Measurements from ENCODE around the gene XPR1.

Gene XPR1

GRCh38 chr1:180939073-180939710 is 307.4 kb downstream of the XPR1 start:
- H3K4me3 ChIP-seq (ENCODE audit: low read length): no peak overlapping the region
- H3K4me1 ChIP-seq (ENCODE audit: control insufficient read depth, low read length): peaks cover 25% of the 10 kb centered on the region
- no peaks in the 10 kb centered on the region for H3K36me3 ChIP-seq (ENCODE audit: control insufficient read depth, low read length)
- H3F3A ChIP-seq (ENCODE audit: control insufficient read depth, insufficient read depth): no peaks in the 10 kb centered on the region
- H3K9me3 ChIP-seq (ENCODE audit: control insufficient read depth, insufficient read depth, low read length): no peaks in the 10 kb centered on the region
- H4K20me1 ChIP-seq (ENCODE audit: control insufficient read depth, insufficient read depth, low read depth, low read length): peaks cover 3% of the 10 kb centered on the region; the same call in 1 of the 2 replicates
- no peaks in the 10 kb centered on the region for H3K9me2 ChIP-seq (replicated peaks; ENCODE audit: control insufficient read depth, low read length)
- no peaks in the 10 kb centered on the region for H3K79me2 ChIP-seq (ENCODE audit: control insufficient read depth, low read length)
- no peak overlapping the region for H3K4me2 ChIP-seq (ENCODE audit: low read length)
- TF ChIP-seq, protein P1, sequence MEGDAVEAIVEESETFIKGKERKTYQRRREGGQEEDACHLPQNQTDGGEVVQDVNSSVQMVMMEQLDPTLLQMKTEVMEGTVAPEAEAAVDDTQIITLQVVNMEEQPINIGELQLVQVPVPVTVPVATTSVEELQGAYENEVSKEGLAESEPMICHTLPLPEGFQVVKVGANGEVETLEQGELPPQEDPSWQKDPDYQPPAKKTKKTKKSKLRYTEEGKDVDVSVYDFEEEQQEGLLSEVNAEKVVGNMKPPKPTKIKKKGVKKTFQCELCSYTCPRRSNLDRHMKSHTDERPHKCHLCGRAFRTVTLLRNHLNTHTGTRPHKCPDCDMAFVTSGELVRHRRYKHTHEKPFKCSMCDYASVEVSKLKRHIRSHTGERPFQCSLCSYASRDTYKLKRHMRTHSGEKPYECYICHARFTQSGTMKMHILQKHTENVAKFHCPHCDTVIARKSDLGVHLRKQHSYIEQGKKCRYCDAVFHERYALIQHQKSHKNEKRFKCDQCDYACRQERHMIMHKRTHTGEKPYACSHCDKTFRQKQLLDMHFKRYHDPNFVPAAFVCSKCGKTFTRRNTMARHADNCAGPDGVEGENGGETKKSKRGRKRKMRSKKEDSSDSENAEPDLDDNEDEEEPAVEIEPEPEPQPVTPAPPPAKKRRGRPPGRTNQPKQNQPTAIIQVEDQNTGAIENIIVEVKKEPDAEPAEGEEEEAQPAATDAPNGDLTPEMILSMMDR (IDR thresholded peaks at IDR 0.05; ENCODE audit: low read depth, low read length, poor library complexity, severe bottlenecking): no peak
- TF ChIP-seq EZH2phosphoT487 (IDR thresholded peaks at IDR 0.05; ENCODE audit: borderline replicate concordance, low read length): no peak
- H3K27ac ChIP-seq (ENCODE audit: low read depth, low read length): no peak overlapping the region
- peaks cover 13% of the 10 kb centered on the region for H3K27me3 ChIP-seq (ENCODE audit: control insufficient read depth, low read length)

GRCh38 chr1:180939711-180940103 is 307.9 kb downstream of the XPR1 start:
- Histone ChIP-seq H3K27ac (ENCODE audit: low read depth, low read length) (no peak overlapping the region), H4K20me1 (ENCODE audit: control insufficient read depth, insufficient read depth, low read depth, low read length) (peaks cover 3% of the 10 kb centered on the region; the same call in 1 of the 2 replicates), H3K79me2 (ENCODE audit: control insufficient read depth, low read length) (no peaks in the 10 kb centered on the region), H3F3A (ENCODE audit: control insufficient read depth, insufficient read depth) (no peaks in the 10 kb centered on the region), H3K4me3 (ENCODE audit: low read length) (no peak overlapping the region), H3K4me1 (ENCODE audit: control insufficient read depth, low read length) (peaks cover 20% of the 10 kb centered on the region), H3K9me3 (ENCODE audit: control insufficient read depth, insufficient read depth, low read length) (no peaks in the 10 kb centered on the region), H3K36me3 (ENCODE audit: control insufficient read depth, low read length) (no peaks in the 10 kb centered on the region), H3K27me3 (ENCODE audit: control insufficient read depth, low read length) (peaks cover 13% of the 10 kb centered on the region), H3K4me2 (ENCODE audit: low read length) (no peak overlapping the region), H3K9me2 (replicated peaks; ENCODE audit: control insufficient read depth, low read length) (no peaks in the 10 kb centered on the region)
- no peak for TF ChIP-seq EZH2phosphoT487 (IDR thresholded peaks at IDR 0.05; ENCODE audit: borderline replicate concordance, low read length)
- TF ChIP-seq, protein P1 (IDR thresholded peaks at IDR 0.05; ENCODE audit: low read depth, low read length, poor library complexity, severe bottlenecking): no peak

Data from DOHH2 (cell line).